H1 (cell line): ENCODE data around the gene ADAMTS8. TPM values are rescaled to one million over a fixed set of nuclear protein-coding genes. Genes with fewer than 3 reads are reported as not detected.
A peak's percentile ranks its signal among the peaks of the same experiment; 100 is the strongest.

ENCODE experiments used
- CTCF ChIA-PET: fragments of 300-600 bp; sonication (Branson Sonifier 250); formaldehyde crosslinking; loops from one replicate; lab custom pipeline; 2021; ENCODE audit not compliant: partially characterized antibody; lab: Charles Lee
- POLR2A ChIA-PET: fragments of 300-600 bp; sonication (Branson Sonifier 250); formaldehyde crosslinking; loops from one replicate; lab custom pipeline; 2021; ENCODE audit warnings: inconsistent platforms; ENCODE audit not compliant: partially characterized antibody; lab: Charles Lee
- DNase-seq, 2 experiments: peaks; one replicate each; pipeline versions ENCODE4 v3.0.0 to v3.0.0-alpha.2; 2010 to 2022; ENCODE audit warnings: low spot score in 2 of 2, low read depth in 1 of 2, mixed read lengths in 1 of 2
- FAIRE-seq: peaks from 2 replicates; lab custom pipeline; 2011; peaks lifted over from hg19 to GRCh38; lab: Jason Lieb, UNC
- H2AFZ ChIP-seq: 2 replicates; pipeline ENCODE4 v1.8.1; 2012; ENCODE audit warnings: low read length, inconsistent platforms
- H2AK5ac ChIP-seq: 2 replicates; pipeline ENCODE4 v1.6.1; 2013; ENCODE audit warnings: low read depth, low read length
- H2BK120ac ChIP-seq: replicated peaks from 2 replicates; pipeline ENCODE3; 2013; ENCODE audit warnings: low read depth, low read length, inconsistent platforms
- H2BK12ac ChIP-seq: 2 replicates; pipeline ENCODE4 v1.6.1; 2013; ENCODE audit warnings: low read depth, low read length
- H2BK15ac ChIP-seq: 2 replicates; pipeline ENCODE4 v1.6.1; 2013; ENCODE audit warnings: low read length
- H2BK20ac ChIP-seq: 2 replicates; pipeline ENCODE4 v1.6.1; 2013; ENCODE audit warnings: low read length
- H2BK5ac ChIP-seq: 2 replicates; pipeline ENCODE4 v1.6.1; 2013; ENCODE audit warnings: low read depth, low read length
- H3K14ac ChIP-seq: 2 replicates; pipeline ENCODE4 v1.6.1; 2013; ENCODE audit warnings: inconsistent platforms; ENCODE audit not compliant: insufficient read length
- H3K18ac ChIP-seq: 2 replicates; pipeline ENCODE4 v1.6.1; 2013; ENCODE audit warnings: low read length; ENCODE audit errors: extremely low read depth
- H3K23ac ChIP-seq: 2 replicates; pipeline ENCODE4 v1.6.1; 2013; ENCODE audit warnings: inconsistent platforms; ENCODE audit not compliant: insufficient read length
- H3K23me2 ChIP-seq: 2 replicates; pipeline ENCODE4 v1.6.1; 2013; ENCODE audit warnings: low read depth, low read length
- H3K27ac ChIP-seq: 2 replicates; pipeline ENCODE4 v1.6.1; 2011; ENCODE audit warnings: low read depth, low read length, inconsistent platforms
- H3K27me3 ChIP-seq, 4 experiments: replicated peaks in 1 of 4; 1 replicate in 1 of 4; 2 replicates in 3 of 4; pipeline versions ENCODE4 v1.6.1 to v1.8.1; 2011 to 2013; ENCODE audit warnings: low read length in 3 of 4, mild to moderate bottlenecking in 3 of 4, inconsistent platforms in 2 of 4, mixed read lengths in 2 of 4, moderate library complexity in 1 of 4; ENCODE audit not compliant: control insufficient read depth in 3 of 4, insufficient read depth in 3 of 4; ENCODE audit errors: extremely low read depth in 1 of 4
- H3K36me3 ChIP-seq, 4 experiments: 2 replicates each; pipeline versions ENCODE4 v1.6.1 to v1.8.1; 2011 to 2013; ENCODE audit warnings: mild to moderate bottlenecking in 4 of 4, low read length in 3 of 4, moderate library complexity in 2 of 4, control low read depth in 1 of 4, inconsistent platforms in 1 of 4; ENCODE audit not compliant: insufficient read depth in 4 of 4, control insufficient read depth in 2 of 4
- H3K4ac ChIP-seq: replicated peaks from 2 replicates; pipeline ENCODE3; 2013; ENCODE audit warnings: low read length, low read depth, mixed read lengths, inconsistent platforms; ENCODE audit not compliant: insufficient read length
- H3K4me1 ChIP-seq, 4 experiments: replicated peaks in 1 of 4; 1 replicate in 1 of 4; 2 replicates in 3 of 4; pipeline versions ENCODE4 v1.6.1 to v1.8.1; 2011 to 2013; ENCODE audit warnings: low read length in 3 of 4, inconsistent platforms in 2 of 4, mixed read lengths in 1 of 4; ENCODE audit not compliant: insufficient read depth in 4 of 4, control insufficient read depth in 3 of 4
- H3K4me2 ChIP-seq, 2 experiments: 2 replicates each; pipeline versions ENCODE4 v1.6.1 to v1.8.1; 2011 to 2013; ENCODE audit warnings: low read depth in 2 of 2, low read length in 2 of 2, control low read depth in 1 of 2, inconsistent platforms in 1 of 2, mild to moderate bottlenecking in 1 of 2; ENCODE audit not compliant: insufficient read depth in 1 of 2
- H3K4me3 ChIP-seq, 4 experiments: fragments of 200-600, 300-600 bp in 1 of 4; sonication (generic), shearing (Covaris generic), sonication (Bioruptor Twin) in 1 of 4; 2 replicates each; pipeline versions ENCODE4 v1.5.1 to v1.8.1; 2011 to 2016; ENCODE audit warnings: low read length in 4 of 4, low read depth in 3 of 4, control low read depth in 2 of 4, inconsistent platforms in 2 of 4, mild to moderate bottlenecking in 2 of 4, mixed read lengths in 1 of 4, moderate library complexity in 1 of 4; ENCODE audit not compliant: insufficient read depth in 2 of 4; ENCODE audit errors: extremely low read depth in 1 of 4
- H3K56ac ChIP-seq: replicated peaks from 2 replicates; pipeline ENCODE3; 2013; ENCODE audit warnings: low read depth, mild to moderate bottlenecking, mixed read lengths, low read length, inconsistent platforms; ENCODE audit not compliant: insufficient read length
- H3K79me1 ChIP-seq: 2 replicates; pipeline ENCODE4 v1.6.1; 2013; ENCODE audit warnings: low read depth, low read length, control low read depth
- H3K79me2 ChIP-seq, 2 experiments: 2 replicates each; pipeline versions ENCODE4 v1.6.1 to v1.8.1; 2012 to 2013; ENCODE audit warnings: low read length in 2 of 2, mild to moderate bottlenecking in 2 of 2, inconsistent platforms in 1 of 2; ENCODE audit not compliant: insufficient read depth in 2 of 2, control insufficient read depth in 1 of 2
- H3K9ac ChIP-seq, 4 experiments: replicated peaks in 1 of 4; 1 replicate in 1 of 4; 2 replicates in 3 of 4; pipeline versions ENCODE4 v1.6.1 to v1.8.1; 2011 to 2013; ENCODE audit warnings: low read depth in 3 of 4, low read length in 3 of 4, control low read depth in 2 of 4, mild to moderate bottlenecking in 2 of 4, moderate library complexity in 2 of 4, inconsistent platforms in 1 of 4; ENCODE audit errors: extremely low read depth in 1 of 4
- H3K9me3 ChIP-seq, 2 experiments: 2 replicates each; pipeline versions ENCODE4 v1.6.1 to v1.8.1; 2012 to 2013; ENCODE audit warnings: mild to moderate bottlenecking in 2 of 2, moderate library complexity in 2 of 2, control low read depth in 1 of 2, inconsistent platforms in 1 of 2, low read depth in 1 of 2, low read length in 1 of 2, mixed read lengths in 1 of 2; ENCODE audit not compliant: insufficient read depth in 2 of 2
- H4K20me1 ChIP-seq, 2 experiments: replicated peaks in 1 of 2; 2 replicates each; pipeline versions ENCODE3 to v1.8.1; 2011 to 2013; ENCODE audit warnings: inconsistent platforms in 2 of 2, low read length in 2 of 2, mild to moderate bottlenecking in 1 of 2; ENCODE audit not compliant: insufficient read depth in 2 of 2, control insufficient read depth in 1 of 2
- H4K5ac ChIP-seq: 2 replicates; pipeline ENCODE4 v1.6.1; 2013; ENCODE audit warnings: low read length, low read depth, mixed read lengths, inconsistent platforms; ENCODE audit not compliant: insufficient read length
- H4K8ac ChIP-seq: 2 replicates; pipeline ENCODE4 v1.8.0; 2013; ENCODE audit warnings: mild to moderate bottlenecking, moderate library complexity, low read length, inconsistent platforms; ENCODE audit not compliant: insufficient read depth; ENCODE audit errors: extremely low read depth
- H4K91ac ChIP-seq: replicated peaks from 2 replicates; pipeline ENCODE3; 2013; ENCODE audit warnings: low read length, mixed read lengths, inconsistent platforms; ENCODE audit not compliant: insufficient read length
- CBX8 ChIP-seq: fragments of 300-800, 300-1000 bp; sonication (generic); IDR thresholded peaks from 2 replicates; pipeline ENCODE4 v1.7.1; 2016; ENCODE audit warnings: low read depth, low read length, borderline replicate concordance
- HDAC6 ChIP-seq: IDR thresholded peaks from one replicate; pipeline ENCODE4 v1.7.1; 2012; ENCODE audit warnings: low read depth, mild to moderate bottlenecking, inconsistent platforms, low read length, moderate library complexity
- POLR2AphosphoS5 ChIP-seq: IDR thresholded peaks from 2 replicates; pipeline ENCODE4 v1.6.1; 2011; ENCODE audit warnings: low read depth, low read length
- SIN3A ChIP-seq, 2 experiments: IDR thresholded peaks in 1 of 2; conservative IDR thresholded peaks in 1 of 2; 2 replicates each; pipeline ENCODE4 v1.6.1; 2011 to 2012; ENCODE audit warnings: low read length in 2 of 2, improper control_type of control experiment in 1 of 2, low read depth in 1 of 2, mild to moderate bottlenecking in 1 of 2
- YY1 ChIP-seq: IDR thresholded peaks from 2 replicates; pipeline ENCODE4 v1.6.1; 2011; ENCODE audit warnings: low read depth, mild to moderate bottlenecking, low read length
- WGBS, 2 experiments: shearing (Covaris generic) in 1 of 2; methylation state at CpG; one replicate each; pipeline versions ENCODE4 v1.1.6 to v1.1.7; 2013 to 2015; ENCODE audit warnings: low lambda C conversion rate in 2 of 2, mixed read lengths in 2 of 2, inconsistent platforms in 1 of 2, low coverage in 1 of 2, missing lambda C conversion rate in 1 of 2; ENCODE audit not compliant: insufficient replicate concordance in 2 of 2, insufficient coverage in 1 of 2, insufficient read length in 1 of 2; ENCODE audit errors: extremely low coverage in 1 of 2, missing lambda C conversion rate in 1 of 2; 5-methylcytosine and 5-hydroxymethylcytosine counted together
- polyA plus RNA-seq, 7 experiments: library from polyadenylated mRNA; depleted of rRNA in 3 of 7; stranded (reverse) in 5 of 7; unstranded in 2 of 7; fragments of >200 nt in 5 of 7; fragments of 200-250 nt in 2 of 7; gene quantifications; 1 replicate in 5 of 7; 2 replicates in 1 of 7; 4 replicates in 1 of 7; pipeline versions ENCODE4 v1.2.1 to v1.2.3, GENCODE V29; 2011 to 2013; ENCODE audit warnings: missing spikeins in 2 of 7, mixed read lengths in 2 of 7
- total RNA-seq: library from RNA; stranded (reverse); fragmentation: NEBNext Ultra II Directional; extraction: Animal tissue kit (Norgen Biotek cat#: 25700); gene quantifications from 2 replicates; pipeline ENCODE4 v1.2.1, GENCODE V29; 2021

The ADAMTS8 gene
- total and polyA plus RNA-seq, 2 of the 8 experiments (the other 6 are each of a cell fraction or from before 2014, with no cell fraction given): 9.3 to 16.6 TPM

- Histone ChIP-seq H3K9me3 (no peaks in the 10 kb centered on the region), H4K8ac (no peak overlapping the region), H4K5ac (no peak overlapping the region), H3K4me3 (no peak overlapping the region), H2BK15ac (peak overlapping the region; percentile 93; the same call in 1 of the 2 replicates), H3K27ac (no peak overlapping the region), H2AFZ (no peak overlapping the region), H4K91ac (no peak overlapping the region), H2BK120ac (peak overlapping the region; percentile 14), H3K27me3 (peaks cover 2 to 38% (median 37%) of the 10 kb centered on the region in 4 experiments), H4K20me1 (no peaks in the 10 kb centered on the region), H3K9ac (no peak overlapping the region), H3K79me2 (no peaks in the 10 kb centered on the region), H3K4me1 (peaks cover 0 to 13% (median 9%) of the 10 kb centered on the region in 4 experiments; a peak in 6 of 7 replicates), H2BK20ac (peak overlapping the region; percentile 48; the same call in 1 of the 2 replicates), H2BK12ac (peak overlapping the region; percentile 87; the same call in 1 of the 2 replicates), H2BK5ac (no peak overlapping the region), H3K23ac (no peak overlapping the region), H3K14ac (no peak overlapping the region), H3K79me1 (no peaks in the 10 kb centered on the region; the same call in 1 of the 2 replicates), H3K36me3 (no peaks in the 10 kb centered on the region), H3K4ac (no peak overlapping the region), H2AK5ac (no peak overlapping the region), H3K4me2 (no peak overlapping the region), H3K56ac (no peak overlapping the region), H3K23me2 (peaks cover 12% of the 10 kb centered on the region), H3K18ac (no peak overlapping the region)
- WGBS, 2 experiments: 90% methylated on average over 3 of the region's 3 CpGs; no CpG with 5 or more reads in 1 of the 2 experiments
- CTCF ChIA-PET: interaction anchor here (0.8 to 21.7 kb wide), 16 partner anchors 8 to 474 kb away, joined by 3 to 521 read pairs (median 8); partner anchors contain the start of gene ADAMTS15
- no peak for DNase-seq
- no peak for FAIRE-seq
- POLR2A ChIA-PET: interaction anchor here (1.4 kb wide), 1 partner anchor 217 kb away, joined by 5 read pairs; no protein-coding TSS in a partner anchor
- no peak for TF ChIP-seq SIN3A (conservative IDR thresholded peaks at IDR 0.05 in 1 of 2, IDR thresholded peaks at IDR 0.05 in 1 of 2; ENCODE audit: low read depth in 1 of 2, low read length in 2 of 2)
- TF ChIP-seq CBX8: no peak
- TF ChIP-seq YY1: no peak
- TF ChIP-seq POLR2AphosphoS5: no peak
- TF ChIP-seq HDAC6: no peak
Observed at GRCh38 chr11:130429983-130430382, 1.6 kb upstream of the ADAMTS8 start.
